Esophagus squamous epithelium (tissue), 4 donors: ENCODE results near the gene FNDC3B.

Experiments
- CTCF ChIP-seq, 6 experiments: fragments of 450-650 bp in 4 of 6; fragments of 200-600 bp in 2 of 6; sonication (generic) in 2 of 6; IDR thresholded peaks; one replicate each; pipeline ENCODE4 v1.5.1; 2016 to 2019; ENCODE audit warnings: antibody characterized with exemption in 6 of 6, mild to moderate bottlenecking in 4 of 6, moderate library complexity in 4 of 6
- POLR2A ChIP-seq, 4 donors: fragments of 450-650 bp; IDR thresholded peaks; one replicate each; pipeline ENCODE4 v1.6.1; 2017; ENCODE audit warnings: antibody characterized with exemption in 4 of 4, mild to moderate bottlenecking in 4 of 4, moderate library complexity in 3 of 4

- TF ChIP-seq CTCF (IDR thresholded peaks at IDR 0.05) = no peak
- no peak for TF ChIP-seq POLR2A (IDR thresholded peaks at IDR 0.05)
Measured at GRCh38 chr3:172051957-172052354, 12.6 kb downstream of the FNDC3B start.
